ENCODE measurements around the gene WNT10A.

Gene WNT10A

GRCh38 chr2:218876562-218877219, 4.0 kb upstream of the WNT10A start:
- peak in 43 of 51 donors; percentile 5 to 81 (median 39) for DNase-seq

GRCh38 chr2:218877331-218877730, 3.3 kb upstream of the WNT10A start:
- DNase-seq: no peak

GRCh38 chr2:218877891-218878290, 2.8 kb upstream of the WNT10A start:
- no peak for DNase-seq

DNA sequence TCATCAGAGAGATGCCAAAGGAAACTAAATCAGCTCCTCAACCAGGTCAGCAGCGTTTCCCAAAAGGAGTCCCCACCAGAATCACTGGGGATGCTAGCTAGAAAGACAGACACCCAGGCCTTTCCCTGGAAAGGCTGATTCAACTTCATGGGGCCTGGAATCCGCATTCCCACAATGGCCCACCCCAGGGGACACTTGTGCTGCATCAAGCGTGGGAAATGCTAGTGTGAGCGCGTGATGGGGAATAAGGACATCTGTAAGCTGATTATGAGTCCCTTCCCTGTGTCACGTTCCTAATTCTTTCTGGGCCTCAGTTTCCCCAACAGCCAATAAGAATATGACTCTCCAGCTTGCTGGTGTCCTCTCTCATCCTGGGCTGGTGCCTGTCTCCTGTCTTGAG, 2.2 kb upstream of the WNT10A start:
- no peak for DNase-seq

- no peak for DNase-seq
These were observed 1.5 kb upstream of the WNT10A start for GRCh38 chr2:218878926-218879761.

DNA sequence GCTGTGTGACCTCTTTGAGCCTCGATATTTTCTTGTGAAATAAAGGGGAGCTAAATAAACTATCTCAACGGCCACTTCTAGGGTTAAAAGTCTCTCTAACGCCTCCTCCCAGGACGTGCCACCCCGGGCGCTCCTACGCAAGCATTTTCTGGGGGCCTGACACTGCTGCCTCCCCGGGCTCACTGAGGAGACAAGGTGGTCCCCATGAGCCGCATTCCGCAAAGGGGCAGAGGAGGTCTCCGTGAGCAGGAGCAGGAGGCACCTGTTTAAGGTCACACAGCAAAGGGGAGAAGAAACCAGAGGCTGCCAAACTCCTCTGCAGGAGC, 913 bp upstream of the WNT10A start:
- no peak for DNase-seq

- DNase-seq: no peak
These were observed 375 bp downstream of the WNT10A start for GRCh38 chr2:218880859-218881594.

DNA sequence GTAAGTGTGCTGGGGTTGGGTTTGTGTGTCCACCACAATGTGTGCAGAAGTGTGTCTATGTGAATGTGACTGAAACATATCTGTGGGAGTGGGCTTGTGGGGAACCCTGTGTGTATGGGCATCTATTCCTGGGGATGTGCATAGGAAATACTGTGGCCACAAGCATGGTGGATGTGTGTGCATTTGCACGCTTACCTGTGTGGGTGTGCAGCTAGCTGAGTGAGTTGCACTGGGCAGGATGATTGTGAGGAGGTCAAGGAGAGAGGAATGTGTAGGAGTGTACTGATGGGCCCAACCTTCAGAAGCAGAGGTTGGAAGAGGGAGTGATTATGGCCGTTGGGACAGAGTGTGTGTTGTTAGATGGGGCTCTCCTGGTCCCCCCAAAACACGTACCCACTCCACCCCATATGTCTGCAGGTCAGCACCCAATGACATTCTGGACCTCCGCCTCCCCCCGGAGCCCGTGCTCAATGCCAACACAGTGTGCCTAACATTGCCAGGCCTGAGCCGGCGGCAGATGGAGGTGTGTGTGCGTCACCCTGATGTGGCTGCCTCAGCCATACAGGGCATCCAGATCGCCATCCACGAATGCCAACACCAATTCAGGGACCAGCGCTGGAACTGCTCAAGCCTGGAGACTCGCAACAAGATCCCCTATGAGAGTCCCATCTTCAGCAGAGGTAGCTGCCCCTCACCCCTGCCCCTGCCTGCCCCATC, 1.2 kb downstream of the WNT10A start:
- DNase-seq: no peak

DNA sequence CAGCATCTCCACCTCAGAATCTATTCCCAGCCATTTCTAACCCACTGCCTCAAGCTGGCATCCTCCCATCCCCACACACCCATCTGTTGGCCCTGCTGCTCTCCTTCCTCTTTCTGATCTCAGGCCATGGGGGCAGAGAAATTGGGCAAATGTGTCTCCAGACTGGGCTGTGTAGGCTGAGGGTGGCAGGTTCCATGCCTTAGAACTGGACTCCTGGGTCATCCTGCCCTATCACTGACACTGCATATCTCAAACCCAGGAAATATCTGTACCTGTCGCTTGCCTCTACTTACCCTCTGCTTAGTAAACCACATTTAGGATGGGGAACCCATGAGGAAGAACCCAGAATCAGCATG, 1.8 kb downstream of the WNT10A start:
- DNase-seq: no peak

DNA sequence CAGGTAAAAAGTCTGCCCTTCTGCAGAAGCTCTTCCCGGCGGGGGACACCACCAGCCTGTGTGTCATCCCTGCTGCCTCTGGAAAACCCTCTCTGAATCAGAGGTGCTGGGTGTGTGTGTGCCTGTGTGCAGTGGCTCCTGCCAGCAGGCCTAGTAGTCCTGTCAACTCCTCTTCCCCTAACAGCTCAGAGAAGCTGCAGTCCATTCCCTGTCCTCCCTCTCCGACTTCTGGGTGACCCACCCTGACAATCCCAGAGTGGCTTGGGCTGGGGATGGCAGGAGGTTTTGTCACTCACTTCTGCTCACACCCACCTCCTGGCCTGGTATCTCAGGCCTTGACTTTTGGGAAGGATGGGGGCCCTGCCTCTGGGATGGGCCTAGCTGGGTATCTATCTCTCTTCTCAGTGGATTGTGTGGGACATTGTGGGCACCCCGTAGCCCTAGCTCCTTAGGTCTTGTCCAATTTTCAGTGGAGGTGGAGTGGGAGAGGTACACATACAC, 2.3 kb downstream of the WNT10A start:
- DNase-seq: no peak

GRCh38 chr2:218883491-218884490, 3.1 kb downstream of the WNT10A start:
- no peak for DNase-seq

DNA sequence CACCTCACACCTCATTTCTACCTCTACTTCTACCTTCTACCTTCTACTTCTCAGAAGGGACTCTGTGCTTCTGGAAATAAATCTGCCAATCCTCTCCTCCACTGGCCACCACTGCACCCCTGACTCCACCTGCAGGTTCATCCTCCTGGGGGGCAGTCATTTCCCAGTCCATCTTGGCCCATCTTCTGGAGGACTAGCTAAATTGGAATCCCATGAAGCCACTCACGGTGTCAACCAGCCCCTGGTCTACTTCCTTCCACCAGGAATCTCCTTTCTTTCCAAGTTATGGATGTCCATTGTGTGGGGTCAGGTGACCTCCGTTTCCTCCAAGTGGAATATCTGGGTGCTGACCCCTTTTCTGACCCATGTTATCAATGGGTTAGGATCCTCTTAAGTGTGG, 3.9 kb downstream of the WNT10A start:
- no peak for DNase-seq

DNA sequence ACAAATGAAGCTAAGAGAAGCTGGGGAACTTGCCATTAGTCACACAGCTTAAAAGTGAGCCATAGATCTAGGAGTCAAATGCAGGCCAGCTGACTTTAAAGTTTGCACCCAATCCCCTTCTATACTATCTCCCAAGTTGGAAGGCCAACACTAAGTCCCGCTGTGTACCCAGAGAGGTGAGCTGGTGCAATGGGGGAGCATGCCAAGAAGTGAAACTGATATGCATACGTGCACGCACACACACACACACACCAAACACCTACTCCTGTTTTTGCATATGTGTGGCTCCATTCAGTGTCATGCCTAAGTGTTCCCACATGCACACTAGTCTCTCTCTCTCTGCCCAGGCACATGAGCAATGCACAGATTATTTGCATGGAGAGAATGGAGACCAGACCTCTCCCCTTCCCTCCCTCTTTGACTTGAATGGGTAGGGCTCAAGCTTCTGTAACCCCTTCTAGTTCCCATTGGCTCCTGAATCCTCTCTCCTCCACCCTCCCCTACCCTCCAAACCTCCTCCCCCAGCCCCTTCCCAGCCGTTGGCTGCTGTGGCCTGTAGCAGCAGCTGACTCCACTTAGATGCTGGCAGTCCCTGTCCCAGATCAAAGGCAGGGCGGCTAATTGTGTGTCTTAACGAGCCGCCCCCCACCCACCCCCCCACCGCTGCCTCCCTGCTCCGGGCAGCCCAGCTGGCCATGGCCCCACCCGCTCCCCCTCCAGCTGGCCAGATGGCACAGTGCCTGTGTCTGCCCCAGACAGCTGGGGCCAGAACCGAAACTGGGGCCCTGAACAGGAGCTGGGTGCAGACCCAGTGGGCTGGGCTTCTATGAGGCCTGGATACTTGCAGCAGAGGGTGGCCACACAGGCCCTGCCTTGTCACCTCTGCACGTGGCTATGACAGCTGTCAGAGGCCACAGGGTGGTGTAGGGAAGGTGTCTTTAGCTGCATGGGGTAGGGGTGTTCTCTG, 5.6 kb downstream of the WNT10A start:
- peak in 30 of 51 donors; percentile 4 to 73 (median 40) for DNase-seq

- DNase-seq: no peak
These were observed 6.4 kb downstream of the WNT10A start for GRCh38 chr2:218887079-218887478.

DNA sequence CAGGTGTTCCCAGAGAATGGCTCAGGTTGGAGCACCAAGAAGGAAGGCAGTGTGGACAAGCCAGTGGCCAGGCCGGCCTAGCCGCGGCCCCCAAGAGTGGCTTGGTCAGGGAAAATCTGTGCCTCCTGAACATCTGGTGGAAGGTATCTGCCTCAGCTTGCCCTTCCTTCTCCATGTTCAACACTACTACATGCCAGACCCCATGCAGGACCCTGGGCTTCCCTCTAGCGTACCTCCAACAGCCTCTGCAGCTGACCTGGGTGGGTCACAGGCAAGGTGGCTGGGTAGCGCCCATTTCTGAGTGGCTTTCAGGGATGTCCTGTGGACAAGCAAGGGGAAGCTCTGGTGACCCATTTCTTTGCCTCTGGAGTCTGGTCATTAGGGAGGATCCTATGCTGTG, 7.7 kb downstream of the WNT10A start:
- DNase-seq: no peak

GRCh38 chr2:218889937-218890336, 9.3 kb downstream of the WNT10A start:
- no peak for DNase-seq

- DNase-seq: no peak
These were observed 9.7 kb downstream of the WNT10A start for GRCh38 chr2:218890369-218890768.

GRCh38 chr2:218891275-218892135, 10.9 kb downstream of the WNT10A start:
- no peak for DNase-seq

Data from hypothalamus (tissue), 51 donors.